Activated CD4-positive, alpha-beta T cell treated with anti-CD3 and anti-CD28 coated beads, Interleukin-2, amount 10 ng/mL, durations not matched to agents 7 days and 5 days (primary cell): ENCODE data around the gene TACO1. TPM values are rescaled to one million over a fixed set of nuclear protein-coding genes. Genes with fewer than 3 reads are reported as not detected.

Experiments
- CTCF ChIA-PET: fragments of 350-600 bp; sonication (Branson Sonifier 250); formaldehyde crosslinking; loops from one replicate; lab custom pipeline; 2021; ENCODE audit warnings: antibody characterized with exemption; lab: Charles Lee
- POLR2A ChIA-PET: fragments of 350-600 bp; sonication (Branson Sonifier 250); formaldehyde crosslinking; loops from one replicate; lab custom pipeline; 2021; ENCODE audit warnings: antibody characterized with exemption; lab: Charles Lee
- DNase-seq: peaks from one replicate; pipeline ENCODE4 v3.0.0-alpha.2; 2020
- H3K27ac Mint-ChIP-seq: one replicate; pipeline ENCODE4 v1.8.0; 2021; ENCODE audit warnings: mild to moderate bottlenecking, moderate library complexity, mixed read lengths
- H3K27me3 Mint-ChIP-seq: one replicate; pipeline ENCODE4 v1.8.0; 2021; ENCODE audit warnings: mixed read lengths
- H3K36me3 Mint-ChIP-seq: one replicate; pipeline ENCODE4 v1.8.0; 2021; ENCODE audit warnings: low read depth, mixed read lengths
- H3K4me1 Mint-ChIP-seq: one replicate; pipeline ENCODE4 v1.8.0; 2021; ENCODE audit warnings: mixed read lengths
- H3K4me3 Mint-ChIP-seq: one replicate; pipeline ENCODE4 v1.8.0; 2021; ENCODE audit warnings: mild to moderate bottlenecking, moderate library complexity, mixed read lengths
- H3K9me3 Mint-ChIP-seq: one replicate; pipeline ENCODE4 v1.8.0; 2021; ENCODE audit warnings: mixed read lengths
- total RNA-seq, 2 experiments: library from RNA; stranded (reverse); gene quantifications; one replicate each; pipeline ENCODE4 v1.2.3, GENCODE V29; 2021

The TACO1 gene
- total RNA-seq, 2 experiments from 2014 or later: 22.3 to 23.8 TPM

DNA sequence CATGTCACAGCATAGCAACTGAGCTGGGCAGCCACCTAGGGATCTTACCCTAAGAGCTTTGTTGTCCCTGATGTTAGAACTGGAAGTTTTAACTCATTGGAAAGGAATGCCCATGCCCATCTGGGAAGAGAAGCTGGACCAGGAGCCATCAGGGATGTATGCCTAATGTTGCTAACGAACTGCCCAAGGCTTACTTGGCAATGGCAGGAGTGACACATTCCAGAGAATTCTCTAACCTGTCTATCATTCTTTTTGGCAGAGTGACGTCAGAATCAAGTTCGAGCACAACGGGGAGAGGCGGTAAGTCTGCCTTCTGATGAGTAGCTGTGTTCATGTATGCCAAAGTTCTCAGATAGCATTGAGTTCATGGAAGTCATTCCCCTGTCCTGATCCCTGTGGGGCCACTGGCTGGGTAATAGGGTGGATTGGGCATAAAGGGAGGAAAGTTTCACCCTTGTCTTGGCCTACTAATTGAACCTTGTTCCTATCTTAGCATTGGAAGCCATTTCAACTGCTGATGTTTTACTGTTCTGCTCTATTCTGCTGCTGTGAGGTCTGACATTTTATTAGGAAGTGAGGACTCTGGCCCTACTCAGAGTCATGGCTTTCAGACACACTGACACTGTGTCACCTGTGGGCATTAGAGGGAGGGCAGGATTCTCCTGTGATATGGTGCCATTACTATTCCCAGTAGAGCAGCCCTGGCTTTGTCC is 45.2 kb downstream of the TACO1 start:
- H3K27ac Mint-ChIP-seq: no peak overlapping the region
- DNase-seq: no peak
- peaks cover 40% of the 10 kb centered on the region for H3K36me3 Mint-ChIP-seq
- CTCF ChIA-PET: interaction anchor here (1.0 to 2.1 kb wide), 4 partner anchors 11 to 52 kb away, joined by 3 to 7 read pairs (median 3); partner anchors contain the start of gene MAP3K3
- no peaks in the 10 kb centered on the region for H3K27me3 Mint-ChIP-seq
- no peaks in the 10 kb centered on the region for H3K9me3 Mint-ChIP-seq
- H3K4me3 Mint-ChIP-seq: no peak overlapping the region
- peaks cover 12% of the 10 kb centered on the region for H3K4me1 Mint-ChIP-seq
- POLR2A ChIA-PET: no interaction called here

GRCh38 chr17:63646488-63646806 is 45.8 kb downstream of the TACO1 start:
- Mint-ChIP-seq H3K9me3 (no peaks in the 10 kb centered on the region), H3K4me1 (peaks cover 12% of the 10 kb centered on the region), H3K27ac (peak overlapping the region; percentile 1), H3K27me3 (no peaks in the 10 kb centered on the region), H3K36me3 (peaks cover 39% of the 10 kb centered on the region), H3K4me3 (no peak overlapping the region)
- CTCF ChIA-PET: interaction anchor here (1.0 to 2.1 kb wide), 4 partner anchors 11 to 52 kb away, joined by 3 to 7 read pairs (median 3); partner anchors contain the start of gene MAP3K3
- DNase-seq: no peak
- POLR2A ChIA-PET: no interaction called here

DNA sequence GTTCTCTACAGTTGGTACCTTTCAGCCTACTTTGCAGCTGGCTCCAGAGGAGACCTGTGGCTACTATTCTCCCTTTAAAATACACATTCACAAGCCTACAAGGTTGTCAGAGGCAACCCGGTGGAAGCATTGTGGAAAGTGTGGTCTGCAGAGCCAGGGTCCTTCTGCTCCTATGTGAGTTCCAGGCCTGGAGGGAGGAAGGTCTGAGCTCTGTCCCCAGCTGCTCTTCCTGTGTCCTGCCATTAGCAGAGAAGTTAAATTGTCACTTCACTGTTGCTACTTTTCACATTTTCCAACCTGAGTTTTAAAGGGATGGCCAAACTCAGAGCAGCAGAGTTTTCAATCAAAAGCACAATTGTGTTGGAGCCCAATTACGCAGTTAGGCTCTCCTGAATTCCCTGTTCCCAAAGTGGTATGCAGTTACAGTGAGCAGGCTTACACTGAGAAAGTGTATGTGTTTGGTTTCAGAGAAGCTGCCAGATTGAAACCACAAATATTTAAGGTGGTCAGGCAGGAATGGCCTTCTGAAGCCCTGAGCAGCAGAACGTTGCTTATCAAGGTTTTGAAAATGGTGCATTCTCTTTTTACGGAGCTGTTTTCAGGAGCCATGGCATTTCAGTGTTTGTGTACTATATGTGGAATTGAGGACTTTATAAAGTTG is 46.5 kb downstream of the TACO1 start:
- H3K36me3 Mint-ChIP-seq: peaks cover 41% of the 10 kb centered on the region
- H3K4me1 Mint-ChIP-seq: peaks cover 12% of the 10 kb centered on the region
- CTCF ChIA-PET: interaction anchor here (1.0 to 2.1 kb wide), 3 partner anchors 12 to 25 kb away, joined by 3 to 7 read pairs (median 3); partner anchors contain the start of gene MAP3K3
- no peak for DNase-seq
- H3K9me3 Mint-ChIP-seq: no peaks in the 10 kb centered on the region
- H3K27ac Mint-ChIP-seq: no peak overlapping the region
- POLR2A ChIA-PET: no interaction called here
- H3K27me3 Mint-ChIP-seq: no peaks in the 10 kb centered on the region
- H3K4me3 Mint-ChIP-seq: no peak overlapping the region

DNA sequence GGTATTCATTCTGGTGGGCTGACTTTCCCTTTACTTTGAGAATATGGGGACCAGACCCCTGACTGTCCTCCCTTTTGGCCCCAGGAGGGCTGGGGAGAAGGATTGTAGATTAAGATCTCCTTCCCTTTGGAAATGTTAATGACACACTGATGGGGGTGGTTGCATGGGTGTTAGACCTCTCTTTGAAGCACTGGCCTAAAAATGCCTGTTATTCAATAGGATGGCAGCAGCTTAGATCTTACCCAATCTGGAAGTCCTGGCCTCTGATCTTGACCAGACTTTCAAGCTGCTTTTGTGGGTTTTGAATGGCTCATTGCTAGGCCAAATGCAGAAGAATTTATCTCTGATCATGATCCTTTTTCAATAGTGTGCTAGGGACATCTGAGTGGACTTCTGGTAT is 47.2 kb downstream of the TACO1 start:
- no peak for DNase-seq
- CTCF ChIA-PET: interaction anchor here (1.7 kb wide), 1 partner anchor 21 kb away, joined by 3 read pairs; no protein-coding TSS in a partner anchor
- no peaks in the 10 kb centered on the region for H3K27me3 Mint-ChIP-seq
- peaks cover 48% of the 10 kb centered on the region for H3K36me3 Mint-ChIP-seq
- no peaks in the 10 kb centered on the region for H3K9me3 Mint-ChIP-seq
- POLR2A ChIA-PET: no interaction called here
- H3K4me3 Mint-ChIP-seq: no peak overlapping the region
- peaks cover 12% of the 10 kb centered on the region for H3K4me1 Mint-ChIP-seq
- no peak overlapping the region for H3K27ac Mint-ChIP-seq

- no peak for DNase-seq
- Mint-ChIP-seq H3K4me3 (no peak overlapping the region), H3K9me3 (no peaks in the 10 kb centered on the region), H3K27me3 (no peaks in the 10 kb centered on the region), H3K27ac (no peak overlapping the region), H3K36me3 (peaks cover 52% of the 10 kb centered on the region), H3K4me1 (peaks cover 12% of the 10 kb centered on the region)
- POLR2A ChIA-PET: no interaction called here
- CTCF ChIA-PET: no interaction called here
Measured at GRCh38 chr17:63649813-63650212, 49.1 kb downstream of the TACO1 start.

- H3K9me3 Mint-ChIP-seq: no peaks in the 10 kb centered on the region
- H3K27ac Mint-ChIP-seq: no peak overlapping the region
- ChIA-PET POLR2A (no interaction called here), CTCF (no interaction called here)
- H3K27me3 Mint-ChIP-seq: no peaks in the 10 kb centered on the region
- H3K36me3 Mint-ChIP-seq: peaks cover 39% of the 10 kb centered on the region
- H3K4me3 Mint-ChIP-seq: no peak overlapping the region
- DNase-seq: no peak
- peaks cover 9% of the 10 kb centered on the region for H3K4me1 Mint-ChIP-seq
Measured at GRCh38 chr17:63652106-63652505, 51.4 kb downstream of the TACO1 start.

DNA sequence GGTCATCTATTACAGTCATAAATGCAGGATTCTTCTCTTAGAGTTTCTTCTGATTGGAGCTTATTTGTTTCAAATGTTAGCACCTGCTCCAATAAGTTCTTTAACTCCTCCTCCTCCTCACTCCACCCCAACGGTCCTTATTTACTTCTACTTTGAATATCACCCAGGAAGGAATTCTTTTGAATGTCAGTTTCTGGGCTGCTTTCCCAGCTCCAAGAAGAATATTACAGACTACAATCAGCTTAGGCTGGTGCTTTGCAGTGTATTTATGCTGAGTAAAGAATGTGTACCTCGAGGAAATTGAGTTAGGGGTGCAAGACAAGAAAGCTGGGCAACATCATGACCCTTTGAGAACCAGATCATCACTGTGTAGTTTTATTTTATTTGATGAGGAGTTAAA is 52.4 kb downstream of the TACO1 start:
- H3K9me3 Mint-ChIP-seq: no peaks in the 10 kb centered on the region
- peaks cover 38% of the 10 kb centered on the region for H3K36me3 Mint-ChIP-seq
- ChIA-PET POLR2A (no interaction called here), CTCF (no interaction called here)
- no peaks in the 10 kb centered on the region for H3K27me3 Mint-ChIP-seq
- H3K4me3 Mint-ChIP-seq: no peak overlapping the region
- no peak for DNase-seq
- H3K27ac Mint-ChIP-seq: no peak overlapping the region
- peaks cover 9% of the 10 kb centered on the region for H3K4me1 Mint-ChIP-seq

DNA sequence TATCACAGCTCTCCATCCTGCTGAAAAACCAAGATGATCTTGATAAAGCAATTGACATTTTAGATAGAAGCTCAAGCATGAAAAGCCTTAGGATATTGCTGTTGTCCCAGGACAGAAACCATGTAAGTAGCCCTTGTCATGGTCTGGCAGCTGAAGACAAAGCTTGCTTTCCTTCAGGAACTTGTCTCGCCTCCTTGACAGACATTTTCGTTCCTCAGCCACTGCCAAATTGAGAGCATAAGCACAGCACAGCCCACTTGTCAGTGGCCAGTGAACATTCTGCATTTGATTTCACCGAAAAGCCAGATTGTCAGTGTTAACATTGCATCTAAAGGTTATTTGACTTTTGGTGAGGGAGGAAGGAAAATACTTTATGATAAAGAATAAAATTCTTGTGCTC is 57.1 kb downstream of the TACO1 start:
- ChIA-PET POLR2A (no interaction called here), CTCF (interaction anchor here (1.1 to 1.5 kb wide), 2 partner anchors 9 to 46 kb away, joined by 4 read pairs; no protein-coding TSS in a partner anchor)
- no peak overlapping the region for H3K27ac Mint-ChIP-seq
- peaks cover 28% of the 10 kb centered on the region for H3K36me3 Mint-ChIP-seq
- no peaks in the 10 kb centered on the region for H3K27me3 Mint-ChIP-seq
- no peaks in the 10 kb centered on the region for H3K9me3 Mint-ChIP-seq
- H3K4me3 Mint-ChIP-seq: no peak overlapping the region
- DNase-seq: no peak
- H3K4me1 Mint-ChIP-seq: no peaks in the 10 kb centered on the region

Other genes starting within 250 kb of the TACO1 start
- 1 to 10 TPM; 7.9 to 9.5 TPM for gene CYB561, start 154.6 kb upstream of the TACO1 start, total RNA-seq
- gene ACE, start 123.8 kb upstream of the TACO1 start, total RNA-seq: 1 to 10 TPM; 4.1 to 5.9 TPM
- gene KCNH6, start 77.5 kb upstream of the TACO1 start, total RNA-seq: not detected
- gene DCAF7, start 50.4 kb upstream of the TACO1 start, total RNA-seq: 100 to 1,000 TPM; 135 to 139 TPM
- 10 to 100 TPM; 38.7 to 40.3 TPM for gene MAP3K3, start 21.5 kb downstream of the TACO1 start, total RNA-seq
- gene LIMD2, start 99.2 kb downstream of the TACO1 start, total RNA-seq: 100 to 1,000 TPM; 409 to 433 TPM
- 10 to 100 TPM; 46.8 to 49.0 TPM for gene STRADA, start 140.9 kb downstream of the TACO1 start, total RNA-seq
- 10 to 100 TPM; 59.2 to 65.4 TPM for gene CCDC47, start 172.7 kb downstream of the TACO1 start, total RNA-seq
- 100 to 1,000 TPM; 122 to 153 TPM for gene DDX42, start 173.3 kb downstream of the TACO1 start, total RNA-seq
- 100 to 1,000 TPM; 119 to 155 TPM for gene PSMC5, start 226.5 kb downstream of the TACO1 start, total RNA-seq
- 10 to 100 TPM; 49.2 to 55.0 TPM for gene FTSJ3, start 226.8 kb downstream of the TACO1 start, total RNA-seq
- 100 to 1,000 TPM; 133 to 138 TPM for gene SMARCD2, start 241.8 kb downstream of the TACO1 start, total RNA-seq